Pons (tissue), 1 donor: Measurements from ENCODE around the gene ORAI2.
"Not testable (repeated sequence)": the region's sequence is repeated elsewhere in the genome, so short reads cannot be mapped to it uniquely, and the experiment has no call there.

Experiments used
- DNase-seq: peaks from one replicate; pipeline ENCODE4 v3.0.0-alpha.2; 2016; ENCODE audit warnings: low spot score

Gene ORAI2

DNA sequence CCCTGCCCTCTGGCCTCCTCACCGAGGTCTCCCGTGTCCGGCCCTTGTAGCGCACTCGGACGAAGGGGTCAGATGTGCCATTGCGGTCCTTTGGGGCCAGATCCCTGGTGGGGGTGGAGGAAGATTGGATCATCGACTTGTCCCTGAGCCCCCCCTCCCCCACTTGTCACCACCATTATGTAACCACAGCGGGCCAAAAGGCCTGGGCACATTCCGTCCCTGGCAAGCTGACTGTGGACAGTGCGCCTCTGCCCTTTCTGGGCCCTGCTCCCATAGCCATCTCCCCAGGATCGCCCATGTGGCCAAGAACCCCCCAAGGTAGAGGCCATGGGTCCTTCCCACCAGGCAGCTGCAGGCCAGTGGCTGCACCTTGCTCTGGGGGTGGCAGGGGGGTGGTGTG is 69.8 kb downstream of the ORAI2 start:
- not testable (repeated sequence) for DNase-seq

- not testable (repeated sequence) for DNase-seq
Observed at GRCh38 chr7:102505298-102506185, 72.2 kb downstream of the ORAI2 start.
